DND-41 (cell line): Measurements from ENCODE around the gene KAT2B.

Experiments
- ATAC-seq: fragments of 200-7000 bp; cut with Tn5 transposase; 3 replicates; pipeline ENCODE4 v1.9.1; 2021; ENCODE audit warnings: low read depth; ENCODE audit not compliant: insufficient read depth
- DNase-seq: peaks from one replicate; pipeline ENCODE4 v3.0.0-alpha.2; 2020
- H2AFZ ChIP-seq: 2 replicates; pipeline ENCODE4 v1.6.0; 2012; ENCODE audit warnings: low read depth, low read length
- H3K27ac ChIP-seq: 2 replicates; pipeline ENCODE4 v1.5.1; 2012; ENCODE audit warnings: low read length, inconsistent platforms
- H3K27me3 ChIP-seq: fragments of 200-600 bp; sonication (generic); 2 replicates; pipeline ENCODE4 v1.6.0; 2012; ENCODE audit warnings: low read length, mild to moderate bottlenecking, inconsistent platforms; ENCODE audit not compliant: insufficient read depth, poor library complexity
- H3K36me3 ChIP-seq: 2 replicates; pipeline ENCODE4 v1.5.1; 2012; ENCODE audit warnings: low read length, inconsistent platforms; ENCODE audit not compliant: insufficient read depth
- H3K4me1 ChIP-seq: 2 replicates; pipeline ENCODE4 v1.5.1; 2012; ENCODE audit warnings: mild to moderate bottlenecking, low read length; ENCODE audit not compliant: insufficient read depth
- H3K4me2 ChIP-seq: 2 replicates; pipeline ENCODE4 v1.6.0; 2012; ENCODE audit warnings: mild to moderate bottlenecking, moderate library complexity, low read length, inconsistent platforms; ENCODE audit not compliant: insufficient read depth
- H3K4me3 ChIP-seq, 2 experiments: fragments of 200-600 bp in 1 of 2; shearing (Covaris generic) in 1 of 2; 2 replicates each; pipeline ENCODE4 v1.5.1; 2012 to 2016; ENCODE audit warnings: inconsistent platforms in 2 of 2, low read length in 2 of 2, mild to moderate bottlenecking in 2 of 2, low read depth in 1 of 2, moderate library complexity in 1 of 2
- H3K79me2 ChIP-seq: 2 replicates; pipeline ENCODE4 v1.6.0; 2012; ENCODE audit warnings: low read length, inconsistent platforms; ENCODE audit not compliant: insufficient read depth
- H3K9ac ChIP-seq: 2 replicates; pipeline ENCODE4 v1.6.0; 2012; ENCODE audit warnings: low read depth, mild to moderate bottlenecking, inconsistent platforms, low read length, moderate library complexity
- H3K9me3 ChIP-seq: 2 replicates; pipeline ENCODE4 v1.5.1; 2012; ENCODE audit warnings: low read length, moderate library complexity, mild to moderate bottlenecking, inconsistent platforms; ENCODE audit not compliant: insufficient read depth, severe bottlenecking
- H4K20me1 ChIP-seq: 2 replicates; pipeline ENCODE4 v1.6.0; 2012; ENCODE audit warnings: low read length; ENCODE audit not compliant: insufficient read depth
- CTCF ChIP-seq: IDR thresholded peaks from 2 replicates; pipeline ENCODE4 v1.5.1; 2012; ENCODE audit warnings: borderline replicate concordance, low read length, moderate library complexity, mild to moderate bottlenecking; ENCODE audit not compliant: poor library complexity, severe bottlenecking; ENCODE audit errors: extremely low read depth
- EZH2 ChIP-seq: IDR thresholded peaks from 3 replicates; pipeline ENCODE4 v1.6.1; 2012; ENCODE audit warnings: borderline replicate concordance, low read depth, mild to moderate bottlenecking, moderate library complexity, low read length, inconsistent platforms; ENCODE audit not compliant: severe bottlenecking

The KAT2B gene

GRCh38 chr3:20039466-20039764, 831 bp upstream of the KAT2B start:
- ATAC-seq (no peak), DNase-seq (no peak)
- peak overlapping the region; percentile 85 for H2AFZ ChIP-seq
- peaks cover 3% of the 10 kb centered on the region; the same call in 1 of the 2 replicates for H4K20me1 ChIP-seq
- H3K9me3 ChIP-seq = no peaks in the 10 kb centered on the region
- no peaks in the 10 kb centered on the region for H3K36me3 ChIP-seq
- H3K4me1 ChIP-seq = peaks cover 47% of the 10 kb centered on the region
- H3K4me2 ChIP-seq = peak overlapping the region; percentile 95
- H3K27me3 ChIP-seq = peaks cover 11% of the 10 kb centered on the region
- peak overlapping the region; percentile 70 for H3K9ac ChIP-seq
- peaks cover 7% of the 10 kb centered on the region for H3K79me2 ChIP-seq
- no peak for TF ChIP-seq EZH2
- TF ChIP-seq CTCF = no peak
- H3K27ac ChIP-seq = peak overlapping the region; percentile 64
- peak overlapping the region; percentile 59 to 85; a peak in 3 of 4 replicates for H3K4me3 ChIP-seq

- peaks cover 11% of the 10 kb centered on the region for H3K27me3 ChIP-seq
- peak; percentile 34 for ATAC-seq
- no peaks in the 10 kb centered on the region for H3K36me3 ChIP-seq
- peak; percentile 75 for DNase-seq
- H3K9ac ChIP-seq = peak overlapping the region; percentile 70
- peaks cover 7% of the 10 kb centered on the region for H3K79me2 ChIP-seq
- peaks cover 6% of the 10 kb centered on the region; the same call in 1 of the 2 replicates for H4K20me1 ChIP-seq
- H3K4me3 ChIP-seq = peak overlapping the region; percentile 67 to 74
- H3K4me2 ChIP-seq = peak overlapping the region; percentile 95
- peak overlapping the region; percentile 74 for H3K27ac ChIP-seq
- H3K9me3 ChIP-seq = no peaks in the 10 kb centered on the region
- TF ChIP-seq CTCF (peak; percentile 34), EZH2 (no peak)
- peak overlapping the region; percentile 86 for H2AFZ ChIP-seq
- H3K4me1 ChIP-seq = peaks cover 49% of the 10 kb centered on the region
These were observed 426 bp downstream of the KAT2B start for GRCh38 chr3:20040548-20041196.

- Histone ChIP-seq H2AFZ (peak overlapping the region; percentile 86), H4K20me1 (peaks cover 8% of the 10 kb centered on the region; the same call in 1 of the 2 replicates), H3K36me3 (no peaks in the 10 kb centered on the region), H3K27ac (peak overlapping the region; percentile 74; the same call in 1 of the 2 replicates), H3K27me3 (peaks cover 11% of the 10 kb centered on the region), H3K4me3 (peak overlapping the region; percentile 67 to 74), H3K4me2 (peak overlapping the region; percentile 95), H3K9ac (peak overlapping the region; percentile 70), H3K9me3 (no peaks in the 10 kb centered on the region), H3K79me2 (peaks cover 7% of the 10 kb centered on the region), H3K4me1 (peaks cover 49% of the 10 kb centered on the region)
- ATAC-seq (peak; percentile 61), DNase-seq (peak; percentile 80)
- TF ChIP-seq CTCF (peak; percentile 31), EZH2 (no peak)
These were observed 1.0 kb downstream of the KAT2B start for GRCh38 chr3:20041197-20041780.
